Amniotic stem cell (primary cell): ENCODE data around the gene IBA57.
"Not testable (repeated sequence)": the region's sequence is repeated elsewhere in the genome, so short reads cannot be mapped to it uniquely, and the experiment has no call there.

Experiments
- DNase-seq: peaks from one replicate; lab custom pipeline; 2025; lab: John Stamatoyannopoulos, UW

Gene IBA57

GRCh38 chr1:228172591-228173527 lies 7.3 kb downstream of the IBA57 start:
- no peak for DNase-seq

- not testable (repeated sequence) for DNase-seq
These were observed 8.2 kb downstream of the IBA57 start for GRCh38 chr1:228173528-228174481.

- no peak for DNase-seq
These were observed 9.1 kb downstream of the IBA57 start for GRCh38 chr1:228174482-228175315.

GRCh38 chr1:228175316-228176023 lies 9.9 kb downstream of the IBA57 start:
- DNase-seq = no peak

- DNase-seq = no peak
These were observed 10.4 kb downstream of the IBA57 start for GRCh38 chr1:228176024-228176395.

GRCh38 chr1:228176461-228177182 lies 11.0 kb downstream of the IBA57 start:
- DNase-seq = no peak

- no peak for DNase-seq
These were observed 11.5 kb downstream of the IBA57 start for GRCh38 chr1:228177183-228177475.

GRCh38 chr1:228177721-228178710 lies 12.4 kb downstream of the IBA57 start:
- DNase-seq = no peak

GRCh38 chr1:228178737-228179684 lies 13.4 kb downstream of the IBA57 start:
- DNase-seq = no peak

- no peak for DNase-seq
These were observed 14.8 kb downstream of the IBA57 start for GRCh38 chr1:228180271-228180958.

GRCh38 chr1:228180959-228181644 lies 15.5 kb downstream of the IBA57 start:
- no peak for DNase-seq

GRCh38 chr1:228181645-228182034 lies 16.0 kb downstream of the IBA57 start:
- no peak for DNase-seq

- no peak for DNase-seq
These were observed 16.9 kb downstream of the IBA57 start for GRCh38 chr1:228182296-228183030.

GRCh38 chr1:228184152-228184551 lies 18.5 kb downstream of the IBA57 start:
- no peak for DNase-seq

GRCh38 chr1:228185641-228185965 lies 20.0 kb downstream of the IBA57 start:
- no peak for DNase-seq

- not testable (repeated sequence) for DNase-seq
These were observed 22.6 kb downstream of the IBA57 start for GRCh38 chr1:228188249-228188648.

GRCh38 chr1:228190182-228190581 lies 24.6 kb downstream of the IBA57 start:
- no peak for DNase-seq
